Activated T-cell treated with anti-CD3 and anti-CD28 coated beads, Interleukin-2, amount 50 U/mL, for 48 hours (primary cell): ENCODE measurements around the gene STARD8.

Experiments used
- DNase-seq, 2 experiments: peaks; one replicate each; pipeline ENCODE4 v3.0.0-alpha.2; 2020

Gene STARD8

GRCh38 chrX:68754406-68754805, 106.9 kb downstream of the STARD8 start:
- no peak for DNase-seq

GRCh38 chrX:68755616-68756125, 108.2 kb downstream of the STARD8 start:
- DNase-seq = no peak

DNA sequence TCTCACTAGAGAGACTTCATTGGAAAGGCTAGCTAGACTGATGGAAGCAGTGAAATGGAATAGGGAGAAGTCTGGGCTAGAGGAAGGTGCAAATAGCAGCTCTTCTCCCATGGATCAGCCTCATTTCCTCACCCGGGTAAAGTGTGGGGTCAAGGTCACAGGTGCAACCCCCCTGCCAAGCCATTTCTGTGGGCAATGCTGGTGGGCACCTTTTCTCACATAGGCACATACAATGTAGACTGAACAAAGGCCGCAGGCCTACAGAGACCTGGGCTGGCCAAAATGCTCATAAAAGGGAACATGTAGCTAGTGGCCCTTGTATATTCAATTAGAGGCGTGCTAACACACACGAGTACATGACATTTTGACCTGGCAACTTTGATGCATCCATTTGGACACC, 109.9 kb downstream of the STARD8 start:
- DNase-seq = no peak

DNA sequence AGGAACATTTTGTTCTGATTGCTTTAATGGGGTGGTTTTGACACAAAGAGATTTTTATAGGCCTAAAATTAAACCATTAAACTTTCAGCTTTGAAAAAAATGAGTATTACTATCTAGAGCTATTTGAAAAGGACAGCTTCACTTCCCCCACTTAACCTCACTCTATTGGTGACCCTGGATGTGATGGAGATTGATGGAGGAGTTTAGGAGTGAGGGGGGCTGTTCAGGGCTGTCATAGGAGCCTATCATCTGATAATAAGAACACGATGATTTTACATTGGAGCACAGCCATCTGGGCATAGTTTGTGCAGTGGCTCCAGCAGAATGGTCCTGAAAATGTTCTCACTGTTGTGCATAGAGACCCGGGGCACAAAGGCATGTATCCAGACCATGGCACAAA, 110.3 kb downstream of the STARD8 start:
- DNase-seq = no peak

- no peak for DNase-seq
Observed at GRCh38 chrX:68758671-68759070, 111.2 kb downstream of the STARD8 start.

DNA sequence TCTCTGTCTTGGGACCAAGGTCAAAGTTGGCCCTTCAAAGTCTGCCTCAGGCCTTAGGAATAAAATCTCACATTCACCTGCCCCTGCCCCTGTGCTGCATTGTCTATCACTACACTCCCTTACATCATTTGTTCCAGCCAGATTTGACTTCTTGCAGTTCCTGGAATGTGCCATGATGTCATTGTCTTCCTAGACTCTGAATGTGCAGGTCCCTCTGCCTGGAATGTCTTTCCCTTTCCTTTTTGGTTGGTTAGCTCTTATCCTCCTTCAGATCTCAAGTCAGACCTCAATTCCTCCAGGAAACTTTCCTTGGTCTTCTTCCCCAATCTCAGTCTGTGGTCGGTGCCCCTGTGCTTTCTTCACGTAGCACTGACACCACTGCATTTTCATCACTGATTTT, 113.6 kb downstream of the STARD8 start:
- no peak for DNase-seq

- DNase-seq = no peak
Observed at GRCh38 chrX:68762766-68763165, 115.3 kb downstream of the STARD8 start.

DNA sequence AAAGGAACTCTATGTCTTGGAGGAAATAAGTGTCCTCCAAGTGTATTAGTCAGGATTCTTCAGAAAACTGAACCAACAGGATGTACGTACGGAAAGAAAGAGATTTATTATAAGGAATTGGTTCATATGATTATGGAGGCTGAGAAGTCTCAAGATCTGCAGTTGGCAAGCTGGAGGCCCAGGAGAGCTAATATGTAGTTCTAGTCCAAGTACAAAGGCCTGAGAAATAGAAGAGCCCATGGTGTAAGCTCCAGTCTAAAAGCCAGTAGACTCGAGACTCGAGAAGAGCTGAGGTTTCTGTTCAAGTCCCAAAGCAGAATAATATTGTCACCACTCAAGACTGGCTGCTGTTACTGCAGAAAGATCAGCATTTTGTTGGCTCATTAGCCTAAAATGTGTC, 116.0 kb downstream of the STARD8 start:
- DNase-seq = no peak
